HEK293 (cell line): Measurements from ENCODE around the gene SF3B3.

Source experiments
- CTCF ChIP-seq: fragments of 450-650 bp; formaldehyde crosslinking; IDR thresholded peaks from 2 replicates; pipeline ENCODE4 v1.5.1; 2016; ENCODE audit warnings: missing biosample characterization, missing genetic modification characterization
- REST ChIP-seq: fragments of 450-650 bp; formaldehyde crosslinking; IDR thresholded peaks from 2 replicates; pipeline ENCODE4 v1.5.1; 2016; ENCODE audit warnings: missing biosample characterization, missing genetic modification characterization
- ZNF274 ChIP-seq, 2 experiments: fragments of 200-500 bp in 1 of 2; fragments of 450-650 bp in 1 of 2; sonication (Bioruptor generic) in 1 of 2; formaldehyde crosslinking in 1 of 2; IDR thresholded peaks; 2 replicates each; pipeline versions ENCODE4 v1.5.1 to v1.6.1; 2014 to 2016; ENCODE audit warnings: borderline replicate concordance in 1 of 2, inconsistent platforms in 1 of 2, low read length in 1 of 2, missing biosample characterization in 1 of 2, missing genetic modification characterization in 1 of 2
- ZNF510 ChIP-seq: fragments of 450-650 bp; formaldehyde crosslinking; IDR thresholded peaks from 2 replicates; pipeline ENCODE4 v1.5.1; 2018; ENCODE audit warnings: mild to moderate bottlenecking, missing genetic modification characterization, missing biosample characterization; ENCODE audit not compliant: insufficient replicate concordance
- ZNF530 ChIP-seq: fragments of 450-650 bp; formaldehyde crosslinking; IDR thresholded peaks from 2 replicates; pipeline ENCODE4 v1.5.1; 2016; ENCODE audit warnings: low read depth, missing biosample characterization, missing genetic modification characterization
- ZNF548 ChIP-seq: fragments of 450-650 bp; formaldehyde crosslinking; IDR thresholded peaks from 2 replicates; pipeline ENCODE4 v1.5.1; 2016; ENCODE audit warnings: missing biosample characterization, missing genetic modification characterization
- ZNF654 ChIP-seq: fragments of 450-650 bp; formaldehyde crosslinking; IDR thresholded peaks from 2 replicates; pipeline ENCODE4 v1.5.1; 2016; ENCODE audit warnings: low read depth, missing biosample characterization, missing genetic modification characterization
- ZNF677 ChIP-seq: fragments of 450-650 bp; IDR thresholded peaks from 2 replicates; pipeline ENCODE4 v1.5.0; 2018; ENCODE audit warnings: missing biosample characterization, mild to moderate bottlenecking, missing genetic modification characterization, moderate library complexity
- ZSCAN23 ChIP-seq: fragments of 450-650 bp; formaldehyde crosslinking; IDR thresholded peaks from 2 replicates; pipeline ENCODE4 v1.5.1; 2016; ENCODE audit warnings: missing biosample characterization, missing genetic modification characterization

- TF ChIP-seq REST (tag by site-specific recombination) (no peak), ZNF510 (no peak), ZNF654 (tag by site-specific recombination) (no peak), ZNF530 (tag by site-specific recombination) (no peak), CTCF (tag by site-specific recombination) (no peak), ZSCAN23 (tag by site-specific recombination) (no peak), ZNF548 (tag by site-specific recombination) (no peak), ZNF274 (IDR thresholded peaks at IDR 0.05; ENCODE audit: low read length) (no peak), ZNF274 (tag by site-specific recombination; IDR thresholded peaks at IDR 0.05; ENCODE audit: borderline replicate concordance) (no peak), ZNF677 (tag by site-specific recombination) (no peak)
Observed at GRCh38 chr16:70480127-70481105, 43.2 kb upstream of the SF3B3 start.
